Osteocyte (in vitro differentiated cells): ENCODE data around the gene PLIN1. TPM values are rescaled to one million over a fixed set of nuclear protein-coding genes. Genes with fewer than 3 reads are reported as not detected.

Source experiments
- DNase-seq: peaks from one replicate; pipeline ENCODE4 v3.0.0; 2021; ENCODE audit warnings: mixed read lengths; ENCODE audit not compliant: unreplicated experiment; ENCODE audit errors: extremely low spot score
- H3K27ac Mint-ChIP-seq: one replicate; pipeline ENCODE4 v1.8.0; 2021; ENCODE audit warnings: mild to moderate bottlenecking, mixed read lengths; ENCODE audit not compliant: unreplicated experiment
- H3K27me3 Mint-ChIP-seq: one replicate; pipeline ENCODE4 v1.8.0; 2021; ENCODE audit warnings: mixed read lengths; ENCODE audit not compliant: unreplicated experiment
- H3K36me3 Mint-ChIP-seq: one replicate; pipeline ENCODE4 v1.8.0; 2021; ENCODE audit warnings: mixed read lengths; ENCODE audit not compliant: unreplicated experiment
- H3K4me1 Mint-ChIP-seq: one replicate; pipeline ENCODE4 v1.8.0; 2021; ENCODE audit warnings: mixed read lengths; ENCODE audit not compliant: unreplicated experiment
- H3K4me3 Mint-ChIP-seq: one replicate; pipeline ENCODE4 v1.8.0; 2021; ENCODE audit warnings: mild to moderate bottlenecking, moderate library complexity, mixed read lengths; ENCODE audit not compliant: unreplicated experiment
- H3K9me3 Mint-ChIP-seq: one replicate; pipeline ENCODE4 v1.8.0; 2021; ENCODE audit warnings: mixed read lengths; ENCODE audit not compliant: unreplicated experiment
- CTCF ChIP-seq: fragments of 200-600 bp; sonication (generic); IDR thresholded peaks from 2 replicates; pipeline ENCODE4 v1.5.0; 2021; ENCODE audit warnings: antibody characterized with exemption, mild to moderate bottlenecking, moderate library complexity
- long read RNA-seq: library from polyadenylated mRNA; unstranded; transcript quantifications from one replicate; pipeline ENCODE4 v2.0.0, GENCODE V29; 2021
- total RNA-seq: library from RNA; stranded (reverse); gene quantifications from 2 replicates; pipeline ENCODE4 v1.2.1, GENCODE V29; 2021

The PLIN1 gene
- total RNA-seq = 0.70 and 0.84 TPM in 2 replicates
- long read RNA-seq = 0 reads

- Mint-ChIP-seq H3K4me1 (peaks cover 9% of the 10 kb centered on the region), H3K36me3 (peaks cover 17% of the 10 kb centered on the region), H3K4me3 (no peak within 1 kb of the TSS), H3K27me3 (no peaks in the 10 kb centered on the region), H3K27ac (no peak within 1 kb of the TSS), H3K9me3 (no peaks in the 10 kb centered on the region)
- no peak for DNase-seq
- no peak for TF ChIP-seq CTCF
Observed at GRCh38 chr15:89679212-89679611, at the start of gene PLIN1. Gene PLIN1, minus strand, starts transcription at chr15:89679367. Its CDS starts 1,878 bp downstream, at chr15:89677489.

- Mint-ChIP-seq H3K27me3 (peaks cover 59% of the 10 kb centered on the region), H3K36me3 (no peaks in the 10 kb centered on the region), H3K27ac (no peak overlapping the region), H3K9me3 (peaks cover 4% of the 10 kb centered on the region), H3K4me3 (no peak overlapping the region), H3K4me1 (no peaks in the 10 kb centered on the region)
- no peak for TF ChIP-seq CTCF
- DNase-seq = no peak
Observed at GRCh38 chr15:89728254-89728653, 49.1 kb upstream of the PLIN1 start.

GRCh38 chr15:89725064-89725463 lies 45.9 kb upstream of the PLIN1 start:
- H3K36me3 Mint-ChIP-seq = no peaks in the 10 kb centered on the region
- H3K4me3 Mint-ChIP-seq = no peak overlapping the region
- DNase-seq = no peak
- no peaks in the 10 kb centered on the region for H3K4me1 Mint-ChIP-seq
- H3K27me3 Mint-ChIP-seq = peaks cover 62% of the 10 kb centered on the region
- TF ChIP-seq CTCF = no peak
- peaks cover 4% of the 10 kb centered on the region for H3K9me3 Mint-ChIP-seq
- no peak overlapping the region for H3K27ac Mint-ChIP-seq

GRCh38 chr15:89724621-89725020 lies 45.5 kb upstream of the PLIN1 start:
- TF ChIP-seq CTCF = no peak
- Mint-ChIP-seq H3K4me1 (no peaks in the 10 kb centered on the region), H3K36me3 (no peaks in the 10 kb centered on the region), H3K4me3 (no peak overlapping the region), H3K9me3 (peaks cover 4% of the 10 kb centered on the region), H3K27ac (no peak overlapping the region), H3K27me3 (peaks cover 61% of the 10 kb centered on the region)
- DNase-seq = no peak

- H3K4me3 Mint-ChIP-seq = no peak overlapping the region
- TF ChIP-seq CTCF = no peak
- H3K36me3 Mint-ChIP-seq = no peaks in the 10 kb centered on the region
- DNase-seq = peak; percentile 6
- no peaks in the 10 kb centered on the region for H3K4me1 Mint-ChIP-seq
- H3K27me3 Mint-ChIP-seq = peaks cover 56% of the 10 kb centered on the region
- no peak overlapping the region for H3K27ac Mint-ChIP-seq
- peaks cover 4% of the 10 kb centered on the region for H3K9me3 Mint-ChIP-seq
Observed at GRCh38 chr15:89723031-89723430, 43.9 kb upstream of the PLIN1 start.
